ENCODE results near the gene DEAF1.
"Not testable (repeated sequence)": the region's sequence is repeated elsewhere in the genome, so short reads cannot be mapped to it uniquely, and the experiment has no call there.

The DEAF1 gene

DNA sequence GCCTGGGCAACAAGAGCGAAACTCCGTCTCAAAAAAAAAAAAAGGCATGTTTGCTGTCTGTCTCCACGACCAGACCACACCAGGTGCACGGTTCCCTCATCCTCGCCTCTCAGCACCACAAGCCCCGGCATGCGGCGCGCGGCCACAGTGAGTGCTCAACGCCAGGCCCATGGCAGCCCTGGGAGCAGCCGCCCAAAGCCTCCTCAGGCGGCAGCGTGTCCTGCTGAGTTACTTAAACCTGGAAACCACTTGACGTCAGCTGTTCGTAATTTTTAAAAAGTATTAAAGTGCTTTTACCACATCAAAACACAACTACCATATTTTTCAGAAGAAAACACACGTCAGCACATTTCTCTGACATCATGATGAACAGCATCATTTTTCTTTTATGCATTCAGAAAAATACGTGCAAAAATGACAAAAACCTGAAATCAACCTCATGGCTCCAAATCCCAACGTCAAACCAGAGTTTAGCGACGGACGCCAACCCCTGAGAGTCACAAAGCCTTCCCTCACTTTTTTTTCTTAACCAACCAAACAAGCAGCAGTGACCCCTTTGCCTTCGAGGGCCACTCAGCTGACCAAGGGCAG, 2.1 kb downstream of the DEAF1 start:
- no peak overlapping the region for H3K4me3 ChIP-seq (ENCODE audit: low read depth, low read length)
- no peak for DNase-seq (ENCODE audit: low read depth)
- TF ChIP-seq, protein P1, sequence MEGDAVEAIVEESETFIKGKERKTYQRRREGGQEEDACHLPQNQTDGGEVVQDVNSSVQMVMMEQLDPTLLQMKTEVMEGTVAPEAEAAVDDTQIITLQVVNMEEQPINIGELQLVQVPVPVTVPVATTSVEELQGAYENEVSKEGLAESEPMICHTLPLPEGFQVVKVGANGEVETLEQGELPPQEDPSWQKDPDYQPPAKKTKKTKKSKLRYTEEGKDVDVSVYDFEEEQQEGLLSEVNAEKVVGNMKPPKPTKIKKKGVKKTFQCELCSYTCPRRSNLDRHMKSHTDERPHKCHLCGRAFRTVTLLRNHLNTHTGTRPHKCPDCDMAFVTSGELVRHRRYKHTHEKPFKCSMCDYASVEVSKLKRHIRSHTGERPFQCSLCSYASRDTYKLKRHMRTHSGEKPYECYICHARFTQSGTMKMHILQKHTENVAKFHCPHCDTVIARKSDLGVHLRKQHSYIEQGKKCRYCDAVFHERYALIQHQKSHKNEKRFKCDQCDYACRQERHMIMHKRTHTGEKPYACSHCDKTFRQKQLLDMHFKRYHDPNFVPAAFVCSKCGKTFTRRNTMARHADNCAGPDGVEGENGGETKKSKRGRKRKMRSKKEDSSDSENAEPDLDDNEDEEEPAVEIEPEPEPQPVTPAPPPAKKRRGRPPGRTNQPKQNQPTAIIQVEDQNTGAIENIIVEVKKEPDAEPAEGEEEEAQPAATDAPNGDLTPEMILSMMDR (IDR thresholded peaks at IDR 0.05; ENCODE audit: control insufficient read depth, extremely low read depth, insufficient read depth): no peak

DNA sequence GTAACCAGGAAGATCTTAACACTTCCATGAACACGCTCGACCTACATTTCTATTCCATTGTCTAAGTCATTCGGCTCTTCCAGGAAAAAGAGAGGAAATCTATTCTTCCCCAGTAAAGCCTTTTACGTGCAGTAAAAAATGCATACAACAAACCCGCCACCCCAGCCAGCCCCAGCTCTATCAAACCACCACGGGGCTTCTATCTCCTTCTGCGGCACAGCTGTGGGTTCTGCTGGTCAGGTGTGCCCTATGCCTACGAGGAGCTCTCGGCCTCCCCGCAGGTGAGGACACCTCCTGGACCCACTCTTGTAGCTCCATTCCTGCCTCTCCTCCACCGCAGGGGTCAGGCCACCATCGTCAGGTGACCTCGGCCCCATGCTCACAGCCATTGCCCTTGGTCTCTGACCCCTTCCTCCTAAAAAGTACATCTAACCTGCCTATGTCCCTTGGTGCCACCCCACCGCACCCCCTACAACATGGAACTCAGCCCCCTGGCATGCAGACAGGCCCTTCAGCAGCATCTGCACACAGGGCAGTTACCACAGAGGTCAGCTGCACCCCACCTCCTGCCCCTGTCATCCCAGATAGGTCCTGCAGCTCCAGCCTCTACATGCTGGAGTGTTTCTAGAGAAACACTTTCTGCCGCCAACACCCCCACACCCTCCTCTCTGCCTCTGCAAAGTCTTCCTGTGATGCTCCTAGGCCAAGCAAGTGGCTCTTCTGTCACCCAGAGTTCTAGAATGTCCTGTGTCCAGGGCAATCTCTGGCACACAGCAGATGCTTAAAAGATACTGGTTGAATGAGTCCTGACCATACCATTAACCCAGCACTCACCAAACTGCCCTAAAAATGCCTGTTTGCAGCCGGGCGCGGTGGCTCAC, 3.1 kb downstream of the DEAF1 start:
- TF ChIP-seq, protein P1 (IDR thresholded peaks at IDR 0.05; ENCODE audit: control insufficient read depth, extremely low read depth, insufficient read depth): no peak
- H3K4me3 ChIP-seq (ENCODE audit: low read depth, low read length): no peak overlapping the region
- no peak for DNase-seq (ENCODE audit: low read depth)

DNA sequence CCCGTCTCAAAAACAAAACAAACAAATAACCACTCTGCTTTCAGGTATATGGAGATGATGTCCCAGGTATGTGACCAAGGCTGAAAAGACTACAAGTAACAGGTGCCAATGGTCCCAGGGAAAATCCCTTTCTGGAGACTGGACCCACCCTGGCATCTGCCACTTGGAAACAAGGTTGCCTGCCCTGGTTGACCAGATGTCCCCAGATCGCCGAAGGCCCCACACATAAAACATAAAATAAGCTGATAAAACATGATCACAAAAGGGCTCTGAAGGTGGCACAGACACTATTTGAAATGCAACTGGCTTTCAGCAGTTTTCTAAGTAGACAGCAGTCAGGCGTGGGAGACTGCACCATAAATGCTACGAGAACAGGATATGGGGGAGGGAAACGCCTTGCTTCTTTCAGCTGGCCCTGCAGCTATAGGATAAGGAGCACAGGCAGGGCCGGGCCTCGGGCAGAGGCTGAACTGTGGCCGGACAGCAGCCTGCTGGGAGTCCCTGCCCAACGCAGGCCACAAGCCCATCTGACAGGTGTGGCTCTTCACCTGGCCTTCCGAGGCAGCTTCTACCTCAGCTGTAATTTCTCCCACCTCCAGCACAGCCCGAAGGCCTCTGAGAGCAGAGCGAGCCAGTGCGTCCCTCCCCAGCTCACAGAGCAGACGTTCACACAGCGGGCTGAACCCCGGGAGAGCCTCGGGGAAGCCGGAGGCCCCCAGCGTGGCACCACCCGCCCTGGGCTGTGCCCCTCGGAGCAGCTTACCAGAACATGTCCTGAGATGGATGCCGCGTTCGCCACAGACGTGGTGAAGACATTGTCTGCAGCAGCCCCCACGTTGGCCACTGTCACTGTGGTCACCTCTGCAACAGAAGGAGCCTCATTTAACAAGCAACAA, 4.0 kb downstream of the DEAF1 start:
- TF ChIP-seq, protein P1 (IDR thresholded peaks at IDR 0.05; ENCODE audit: control insufficient read depth, extremely low read depth, insufficient read depth): no peak
- DNase-seq (ENCODE audit: low read depth): no peak

DNA sequence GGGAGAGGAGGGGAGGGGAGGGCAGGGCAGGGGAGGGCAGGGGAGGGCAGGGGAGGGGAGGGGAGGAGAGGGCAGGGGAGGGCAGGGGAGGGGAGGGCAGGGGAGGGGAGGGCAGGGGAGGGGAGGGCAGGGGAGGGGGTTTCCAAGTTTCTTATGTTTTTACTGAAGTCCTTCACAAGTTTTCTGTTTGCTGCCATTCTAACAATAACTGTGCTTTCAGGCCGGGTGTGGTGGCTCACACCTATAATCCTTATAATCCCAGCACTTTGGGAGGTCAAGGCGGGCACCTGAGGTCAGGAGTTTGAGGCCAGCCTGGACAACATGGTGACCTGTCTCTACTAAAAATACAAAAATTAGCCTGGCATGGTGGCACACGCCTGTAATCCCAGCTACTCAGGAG, 4.8 kb downstream of the DEAF1 start:
- DNase-seq (ENCODE audit: low read depth); H3K4me3 ChIP-seq (ENCODE audit: low read depth, low read length): not testable (repeated sequence)

More for the DNA sequence above, 4.0 kb downstream of the DEAF1 start:
- no peak overlapping the region for H3K4me3 ChIP-seq (ENCODE audit: low read depth, low read length)

DNA sequence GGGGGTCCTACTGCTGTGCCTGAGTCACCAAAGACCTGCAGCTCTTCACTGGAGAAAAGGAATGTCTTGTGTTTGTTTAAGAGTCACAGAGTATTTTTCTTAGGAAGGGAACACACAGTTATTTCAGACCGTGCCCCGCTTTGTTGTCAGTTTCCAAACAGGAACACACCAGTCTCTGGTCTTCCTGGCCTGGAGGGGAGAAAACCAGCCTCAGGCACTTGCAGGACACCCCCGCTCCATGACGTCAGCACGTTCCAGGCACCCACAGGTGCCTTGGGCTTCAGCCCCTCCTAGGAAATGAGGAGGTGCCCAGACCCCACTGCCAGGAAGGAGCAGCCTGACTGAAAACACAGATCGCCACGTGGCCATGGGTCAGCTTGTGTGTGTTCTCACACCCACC, 5.4 kb downstream of the DEAF1 start:
- TF ChIP-seq, protein P1 (IDR thresholded peaks at IDR 0.05; ENCODE audit: control insufficient read depth, extremely low read depth, insufficient read depth): no peak
- H3K4me3 ChIP-seq (ENCODE audit: low read depth, low read length): no peak overlapping the region
- DNase-seq (ENCODE audit: low read depth): no peak

DNA sequence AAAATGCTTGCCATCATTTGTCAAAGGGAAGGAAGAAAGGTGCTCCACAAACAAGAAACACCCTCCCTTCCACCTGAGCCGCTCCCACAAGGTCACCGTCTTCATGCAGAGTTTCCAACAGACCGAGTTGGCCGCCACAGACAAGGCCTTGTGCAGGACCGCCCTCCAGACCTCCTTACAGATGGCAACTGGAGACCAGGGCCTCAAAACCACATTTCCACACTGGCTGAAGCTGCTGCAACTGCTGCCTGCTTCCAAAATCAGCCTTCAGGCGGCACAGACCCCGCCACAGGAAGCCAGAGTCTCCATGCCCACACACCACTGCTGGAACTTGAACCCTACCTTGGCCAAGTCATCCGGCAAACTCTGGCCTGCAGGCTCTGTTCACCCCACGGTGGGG, 6.3 kb downstream of the DEAF1 start:
- no peak for DNase-seq (ENCODE audit: low read depth)
- TF ChIP-seq, protein P1 (IDR thresholded peaks at IDR 0.05; ENCODE audit: control insufficient read depth, extremely low read depth, insufficient read depth): no peak
- no peak overlapping the region for H3K4me3 ChIP-seq (ENCODE audit: low read depth, low read length)

DNA sequence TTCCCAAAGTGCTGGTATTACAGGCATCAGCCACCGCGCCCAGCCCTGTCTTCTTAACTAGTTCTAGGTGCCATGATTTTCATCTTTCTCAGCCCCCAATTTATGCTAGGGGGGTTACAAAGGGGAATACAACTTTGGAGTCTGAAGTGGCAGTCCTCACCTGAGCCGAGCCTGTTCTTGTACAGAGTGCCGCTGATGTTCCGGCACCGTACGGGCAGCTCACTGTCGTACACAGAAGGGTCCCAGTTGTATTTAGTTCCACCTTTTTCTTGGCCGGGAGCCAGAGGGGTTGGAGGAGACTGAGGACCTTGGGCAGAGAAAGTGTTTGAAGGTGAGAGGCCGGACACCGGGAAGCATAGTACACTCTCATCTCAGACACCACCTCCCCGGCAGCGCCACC, 7.3 kb downstream of the DEAF1 start:
- no peak overlapping the region for H3K4me3 ChIP-seq (ENCODE audit: low read depth, low read length)
- TF ChIP-seq, protein P1 (IDR thresholded peaks at IDR 0.05; ENCODE audit: control insufficient read depth, extremely low read depth, insufficient read depth): no peak
- no peak for DNase-seq (ENCODE audit: low read depth)
